HG02981 (cell line): ENCODE data around the gene KIF22.
"Not testable (repeated sequence)": the region's sequence is repeated elsewhere in the genome, so short reads cannot be mapped to it uniquely, and the experiment has no call there.

Experiments
- ATAC-seq: cut with Tn5 transposase; IDR thresholded peaks from one replicate; pipeline ENCODE4 v1.9.1; 2021; ENCODE audit warnings: mild to moderate bottlenecking, moderate library complexity; ENCODE audit not compliant: unreplicated experiment

Gene KIF22

DNA sequence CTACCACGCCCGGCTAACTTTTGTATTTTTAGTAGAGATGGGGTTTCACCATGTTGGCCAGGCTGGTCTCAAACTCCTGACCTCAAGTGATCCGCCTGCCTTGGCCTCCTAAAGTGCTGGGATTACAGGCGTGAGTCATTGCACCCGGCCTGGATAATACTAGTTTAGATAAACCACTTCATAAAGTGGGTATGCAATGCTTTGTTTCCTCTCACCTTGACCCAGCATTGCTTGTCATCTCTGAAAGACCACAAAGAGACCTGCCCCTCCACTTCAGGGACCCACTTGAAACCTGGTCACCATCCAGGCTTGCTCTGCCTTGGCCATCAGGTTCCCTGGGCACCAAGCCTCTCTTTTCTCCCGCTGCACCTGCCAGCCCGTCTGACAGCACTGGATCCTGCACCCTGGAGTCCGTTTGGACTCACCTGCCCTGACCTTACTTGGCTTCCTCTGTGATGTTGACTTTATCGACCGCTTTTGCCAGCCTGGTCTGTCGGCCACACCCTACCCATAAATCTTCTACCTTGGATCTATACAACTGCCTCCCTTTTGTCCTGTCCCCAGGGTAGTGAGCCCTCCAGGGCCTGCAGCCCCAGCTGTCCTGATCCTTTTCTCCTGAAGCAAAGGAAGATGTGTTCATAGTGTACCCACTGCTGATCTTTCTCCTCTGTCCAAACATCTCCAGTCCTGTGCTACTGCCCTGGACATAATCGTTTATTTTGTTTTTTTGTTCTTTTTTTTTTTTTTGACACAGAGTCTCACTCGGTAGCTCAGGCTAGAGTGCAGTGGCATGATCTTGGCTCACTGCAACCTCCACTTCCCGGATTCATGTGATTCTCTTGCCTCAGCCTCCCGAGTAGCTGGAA lies 25.2 kb upstream of the KIF22 start:
- no peak for ATAC-seq

DNA sequence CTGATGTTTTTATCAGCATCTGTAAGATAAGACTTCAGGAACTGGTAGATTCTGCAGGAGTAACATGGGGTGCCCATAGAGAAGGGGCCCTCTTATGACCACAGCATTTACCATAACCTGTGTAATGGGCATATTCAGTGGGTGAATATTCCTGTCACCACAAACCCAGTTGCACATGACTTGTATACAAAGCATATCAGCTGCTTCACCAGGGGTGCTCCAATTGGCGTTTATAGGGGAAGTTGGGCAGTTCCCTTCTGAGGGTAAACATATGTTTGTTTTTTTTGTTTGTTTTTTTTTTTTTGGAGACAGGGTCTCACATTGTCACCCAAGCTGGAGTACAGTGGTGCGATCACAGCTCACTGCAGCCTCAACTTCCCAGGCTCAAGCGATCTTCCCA lies 24.0 kb upstream of the KIF22 start:
- no peak for ATAC-seq

DNA sequence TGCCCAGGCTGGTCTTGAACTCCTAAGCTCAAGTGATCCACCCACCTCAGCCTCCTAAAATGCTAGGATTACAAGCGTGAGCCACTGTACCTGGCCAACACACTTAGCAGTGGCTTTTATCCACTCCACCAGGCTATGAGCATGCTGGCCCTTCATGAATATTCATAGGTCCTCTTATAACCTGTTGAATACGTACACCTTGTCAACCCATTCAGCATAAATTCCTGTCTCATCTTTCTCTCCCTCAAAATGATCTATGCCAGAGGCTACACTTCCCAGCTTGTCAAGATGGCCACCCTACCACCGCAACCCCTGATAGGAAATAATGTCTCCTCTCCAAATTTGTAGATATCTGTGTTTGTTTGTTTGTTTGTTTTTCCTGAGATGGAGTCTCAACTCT lies 23.5 kb upstream of the KIF22 start:
- ATAC-seq: no peak

DNA sequence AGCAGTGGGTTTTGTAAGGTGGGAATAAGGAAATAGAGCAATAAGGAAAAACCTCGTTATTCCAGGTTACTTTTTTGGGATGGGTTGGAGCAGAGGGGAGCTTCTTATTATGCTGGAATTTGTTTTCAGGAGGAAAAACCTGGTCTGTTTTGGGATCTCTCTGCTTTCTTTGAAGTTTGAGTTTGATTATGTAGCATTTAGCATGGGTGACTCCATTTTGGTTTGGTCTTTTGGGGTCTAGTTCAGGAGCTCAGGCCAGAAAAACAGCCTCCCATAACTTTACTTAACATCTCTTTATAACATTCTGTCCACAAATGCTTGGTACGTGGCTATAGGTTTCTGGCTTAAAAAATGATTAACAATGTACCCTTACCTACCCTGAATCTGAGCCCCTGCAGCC lies 21.0 kb upstream of the KIF22 start:
- ATAC-seq: no peak

DNA sequence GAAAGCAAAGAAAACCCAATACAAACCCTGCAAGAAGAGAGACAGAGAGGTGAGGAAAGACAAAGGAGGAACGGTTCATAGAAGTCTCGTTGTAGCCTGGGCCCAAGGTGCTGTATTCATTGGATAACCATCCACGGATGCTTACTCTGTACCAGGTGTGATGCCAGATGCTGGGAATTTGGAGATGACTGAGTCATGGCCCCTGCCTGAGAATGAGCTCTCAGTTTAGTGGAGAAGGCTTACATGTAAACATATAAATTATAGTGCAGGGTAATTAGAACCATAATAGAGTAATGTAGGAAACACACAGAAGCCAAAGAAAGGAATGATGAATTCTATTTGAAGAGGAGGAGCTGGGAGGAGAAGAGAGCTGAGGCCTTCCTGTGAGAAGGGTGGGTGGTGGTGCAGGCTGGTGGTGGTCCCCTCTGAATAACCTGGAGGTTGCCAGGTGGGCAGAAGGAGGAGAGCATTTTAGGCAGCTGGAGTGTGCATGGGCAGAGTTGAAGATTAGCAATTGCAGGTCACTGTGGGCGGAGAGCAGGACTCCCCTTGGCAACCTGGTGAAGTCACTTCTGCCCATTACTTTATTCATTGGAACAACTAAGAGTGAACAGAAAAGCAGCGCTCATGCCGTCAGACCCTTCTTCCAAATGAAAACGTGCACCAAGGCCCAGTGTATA lies 20.2 kb upstream of the KIF22 start:
- ATAC-seq: no peak

DNA sequence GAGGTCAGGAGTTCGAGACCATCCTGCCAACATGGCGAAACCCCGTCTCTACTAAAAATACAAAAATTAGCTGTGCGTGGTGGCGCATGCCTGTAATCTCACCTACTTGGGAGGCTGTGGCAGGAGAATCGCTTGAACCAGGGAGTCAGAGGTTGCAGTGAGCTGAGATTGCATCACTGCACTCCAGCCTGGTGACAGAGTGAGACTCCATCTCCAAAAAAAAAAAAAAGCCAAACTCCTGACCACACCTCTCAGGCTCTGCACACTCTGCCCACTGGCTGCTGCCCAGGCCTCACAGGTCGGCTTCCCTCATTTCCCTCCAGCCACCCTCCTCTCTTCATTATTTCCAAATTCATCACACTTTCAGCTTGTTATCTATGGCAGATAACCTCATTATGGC lies 18.2 kb upstream of the KIF22 start:
- ATAC-seq: not testable (repeated sequence)

DNA sequence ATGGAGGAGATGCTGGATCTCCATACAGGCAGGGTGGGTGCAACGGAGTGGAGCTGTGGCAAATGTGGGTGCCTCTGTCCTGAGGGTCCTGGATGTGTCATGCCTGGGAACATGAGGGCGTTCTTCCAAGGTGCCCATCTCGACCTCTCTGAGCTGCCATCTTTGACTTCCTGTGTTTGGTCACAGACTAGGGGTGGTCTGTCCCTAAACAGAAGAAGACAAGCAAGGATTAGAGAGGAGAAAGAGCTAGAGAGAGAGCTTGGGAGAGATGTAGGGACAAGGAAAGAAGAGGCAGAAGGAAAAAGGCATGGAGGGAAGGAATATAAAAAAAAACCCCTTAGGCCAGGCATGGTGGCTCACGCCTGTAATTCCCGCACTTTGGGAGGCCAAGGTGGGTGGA lies 15.8 kb upstream of the KIF22 start:
- no peak for ATAC-seq

DNA sequence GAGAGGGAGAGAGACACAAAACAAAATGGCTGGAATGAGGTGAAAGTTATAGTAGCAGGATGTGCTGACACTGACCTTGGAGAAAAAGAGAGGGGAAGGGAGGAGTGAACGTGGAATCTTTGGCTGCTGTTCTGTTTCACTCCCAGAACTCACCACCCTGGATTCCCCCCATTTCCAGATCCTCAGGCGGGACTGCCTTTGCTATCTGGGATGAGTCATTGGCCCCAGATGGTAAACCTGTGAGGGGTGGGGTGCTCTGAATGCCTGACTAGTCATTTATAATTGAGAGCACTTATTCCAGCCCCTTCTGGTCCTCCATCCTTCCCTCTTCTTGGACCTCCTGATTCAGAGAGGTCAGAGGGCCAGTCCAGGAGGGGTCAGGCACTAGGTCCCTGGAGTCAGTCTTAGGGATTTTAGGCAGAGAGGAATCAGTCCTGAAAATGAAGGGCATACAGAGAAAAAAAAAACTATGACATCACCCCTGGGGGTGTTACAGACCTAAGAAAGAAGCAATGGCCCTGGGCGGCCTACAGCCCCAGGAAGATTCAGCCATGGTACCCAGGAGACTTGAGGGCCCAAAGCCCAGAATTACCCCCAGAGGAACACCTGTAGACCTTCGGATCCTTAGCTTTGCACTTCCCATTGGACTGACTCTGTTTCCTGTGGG lies 14.7 kb upstream of the KIF22 start:
- no peak for ATAC-seq

DNA sequence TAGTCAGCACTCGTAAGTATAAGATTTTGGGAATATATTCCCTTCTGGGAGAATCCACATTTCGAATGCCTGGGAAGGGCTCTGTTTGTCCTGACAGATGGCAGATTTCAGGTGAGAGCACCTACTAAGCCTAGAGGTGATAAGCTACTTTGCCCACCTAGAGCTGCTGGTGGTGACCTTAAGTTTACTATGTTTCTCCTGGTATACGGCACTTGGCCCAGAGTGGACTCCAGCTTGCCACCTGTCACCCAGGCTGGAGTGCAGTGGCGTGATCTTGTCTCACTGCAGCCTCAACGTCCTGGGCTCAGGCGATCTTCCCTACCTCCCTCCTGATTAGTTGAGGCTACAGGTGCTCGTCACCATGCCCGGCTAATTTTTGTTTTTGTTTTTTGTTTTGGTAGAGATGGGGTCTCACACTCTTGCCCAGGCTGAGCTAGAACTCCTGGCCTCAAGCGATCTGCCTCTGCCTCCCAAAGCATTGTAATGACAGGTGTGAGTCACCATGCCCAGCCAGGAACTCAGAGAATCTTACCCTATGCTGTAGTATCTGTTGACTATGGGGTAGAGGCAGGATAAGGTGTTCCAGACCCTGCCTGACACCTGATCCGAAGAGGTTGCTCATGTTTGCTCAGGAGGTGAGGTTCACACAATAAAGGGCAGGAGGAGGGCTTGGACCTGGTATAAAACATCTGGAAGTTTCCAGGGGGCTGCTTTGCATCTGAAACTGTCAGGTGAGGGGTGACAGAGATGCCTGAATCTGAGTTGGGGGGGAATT lies 12.8 kb upstream of the KIF22 start, which contains the start of gene ZG16:
TSS of gene ZG16 (plus strand) at position 681 of the 775 bp plus-strand sequence. CDS start 1,011 bp downstream, outside the sequence.
- ATAC-seq: no peak

DNA sequence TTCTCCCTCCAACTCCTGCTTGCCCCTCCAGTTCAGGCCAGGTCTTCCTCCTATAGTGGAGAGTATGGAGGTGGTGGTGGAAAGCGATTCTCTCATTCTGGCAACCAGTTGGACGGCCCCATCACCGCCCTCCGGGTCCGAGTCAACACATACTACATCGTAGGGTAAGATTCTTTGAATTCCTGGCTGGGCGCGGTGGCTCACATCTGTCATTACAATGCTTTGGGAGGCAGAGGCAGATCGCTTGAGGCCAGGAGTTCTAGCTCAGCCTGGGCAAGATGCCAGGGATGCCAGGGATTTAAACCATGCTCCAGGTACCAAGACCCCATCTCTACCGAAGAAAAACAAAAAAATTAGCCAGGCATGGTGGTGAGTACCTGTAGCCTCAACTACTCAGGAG lies 11.1 kb upstream of the KIF22 start:
- ATAC-seq: no peak

DNA sequence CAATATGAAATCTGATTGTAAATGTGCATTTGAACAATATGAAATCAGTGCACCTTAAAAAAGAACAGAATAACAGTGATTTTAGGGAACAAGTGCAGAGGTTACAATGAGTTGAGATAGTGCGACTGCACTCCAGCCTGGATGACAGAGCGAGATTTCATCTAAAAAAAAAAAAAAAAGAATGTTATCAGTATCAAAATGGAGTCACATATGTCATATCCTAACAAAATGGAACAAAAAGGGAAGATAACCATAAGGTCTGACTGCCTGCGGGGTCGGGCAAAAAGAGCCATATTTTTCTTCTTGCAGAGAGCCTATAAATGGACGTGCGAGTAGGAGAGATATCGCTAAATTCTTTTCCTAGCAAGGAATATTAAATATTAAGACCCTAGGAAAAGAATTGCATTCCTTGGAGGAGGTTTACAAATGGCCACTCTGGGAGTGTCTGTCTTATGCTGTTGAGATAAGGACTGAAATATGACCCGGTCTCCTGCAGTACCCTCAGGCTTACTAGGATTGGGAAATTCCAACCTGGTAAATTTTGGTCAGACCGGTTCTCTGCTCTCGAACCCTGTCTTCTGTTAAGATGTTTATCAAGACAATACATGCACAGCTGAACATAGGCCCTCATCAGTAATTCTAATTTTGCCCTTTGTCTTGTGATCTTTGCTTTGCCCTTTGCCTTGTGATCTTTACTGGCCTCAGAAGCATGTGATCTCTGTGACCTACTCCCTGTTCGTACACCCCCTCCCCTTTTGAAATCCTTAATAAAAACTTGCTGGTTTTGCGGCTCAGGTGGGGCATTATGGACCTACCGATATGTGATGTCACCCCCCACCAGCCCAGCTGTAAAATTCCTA lies 7.2 kb upstream of the KIF22 start:
- ATAC-seq: not testable (repeated sequence)

DNA sequence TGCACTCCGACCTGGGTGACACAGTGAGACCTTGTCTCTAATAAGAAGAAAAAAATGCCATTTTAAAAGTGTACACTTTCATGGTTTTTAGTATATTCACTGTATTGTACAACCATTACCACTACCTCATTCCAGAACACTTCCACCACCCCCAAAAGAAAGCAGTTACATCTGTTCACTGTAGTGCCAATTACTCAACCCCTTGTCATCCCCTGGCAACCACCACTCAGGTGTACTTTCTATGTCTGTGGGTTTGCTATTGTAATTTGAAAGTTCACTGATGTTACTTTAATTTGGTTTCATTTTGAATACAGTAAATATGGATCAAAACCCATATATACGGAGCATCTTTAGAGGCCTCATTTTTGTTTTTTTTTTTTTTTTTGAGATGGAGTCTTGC lies 6.4 kb upstream of the KIF22 start:
- no peak for ATAC-seq

DNA sequence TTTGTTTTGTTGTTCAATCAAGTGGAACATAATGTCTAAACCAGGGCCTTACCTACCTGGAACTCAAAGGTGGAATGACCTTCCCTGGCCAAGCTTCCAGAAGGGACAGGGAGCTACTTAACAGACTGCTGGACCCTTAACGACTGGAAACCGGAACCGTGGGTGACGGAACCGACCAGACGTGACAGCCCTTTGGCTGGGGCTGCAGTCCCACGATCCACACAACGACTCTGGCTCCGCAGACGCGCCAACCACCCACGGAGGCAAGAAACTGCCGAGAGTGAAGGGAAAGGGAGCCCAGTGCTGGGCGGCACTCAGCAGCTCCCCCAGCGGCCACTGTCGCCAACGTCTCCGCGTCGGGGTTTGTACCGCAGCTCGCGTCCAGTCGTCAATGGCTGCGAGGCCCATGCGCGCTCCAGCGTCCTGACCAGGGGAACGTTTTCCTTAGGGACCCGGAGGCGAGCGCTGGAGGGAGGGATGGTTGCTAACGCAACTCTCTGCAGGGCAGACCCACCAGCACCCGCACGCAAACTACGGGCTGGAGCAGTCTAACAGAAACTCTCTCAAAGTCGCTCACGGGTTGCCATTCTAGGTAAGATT lies 5.5 kb upstream of the KIF22 start:
- ATAC-seq: no peak

DNA sequence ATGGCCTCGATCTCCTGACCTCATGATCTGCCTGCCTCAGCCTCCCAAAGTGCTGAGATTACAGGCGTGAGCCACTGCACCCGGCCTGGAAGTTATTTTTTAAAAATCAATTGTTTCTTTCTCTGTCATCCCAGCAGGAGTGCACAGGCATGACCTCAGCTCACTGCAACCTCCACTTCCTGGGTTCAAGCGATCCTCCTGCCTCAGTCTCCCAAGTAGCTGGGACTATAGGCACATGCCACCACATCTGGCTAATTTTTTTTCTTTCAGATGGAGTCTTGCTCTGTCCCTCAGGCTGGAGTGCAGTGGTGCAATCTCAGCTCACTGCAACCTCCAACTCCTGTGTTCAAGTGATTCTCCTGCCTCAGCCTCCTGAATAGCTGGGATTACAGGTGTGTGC lies 3.4 kb upstream of the KIF22 start:
- not testable (repeated sequence) for ATAC-seq

DNA sequence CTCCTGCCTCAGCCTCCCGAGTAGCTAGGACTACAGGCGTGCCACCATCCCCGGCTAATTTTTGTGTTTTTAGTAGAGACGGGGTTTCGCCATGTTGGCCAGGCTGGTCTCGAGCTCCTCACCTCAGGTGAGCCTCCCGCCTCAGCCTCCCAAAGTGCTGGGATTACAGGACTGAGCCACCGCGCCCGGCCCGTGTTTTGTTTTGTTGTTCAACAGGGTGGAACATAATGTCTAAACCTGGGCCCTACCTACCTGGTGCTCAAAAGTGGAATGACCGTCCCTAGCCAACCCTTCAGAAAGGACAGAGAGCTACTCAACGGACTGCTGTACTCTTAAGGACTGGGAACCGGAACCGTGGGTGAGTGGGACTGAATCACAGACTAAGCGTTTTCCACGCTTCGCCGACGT lies 772 bp upstream of the KIF22 start:
- no peak for ATAC-seq

DNA sequence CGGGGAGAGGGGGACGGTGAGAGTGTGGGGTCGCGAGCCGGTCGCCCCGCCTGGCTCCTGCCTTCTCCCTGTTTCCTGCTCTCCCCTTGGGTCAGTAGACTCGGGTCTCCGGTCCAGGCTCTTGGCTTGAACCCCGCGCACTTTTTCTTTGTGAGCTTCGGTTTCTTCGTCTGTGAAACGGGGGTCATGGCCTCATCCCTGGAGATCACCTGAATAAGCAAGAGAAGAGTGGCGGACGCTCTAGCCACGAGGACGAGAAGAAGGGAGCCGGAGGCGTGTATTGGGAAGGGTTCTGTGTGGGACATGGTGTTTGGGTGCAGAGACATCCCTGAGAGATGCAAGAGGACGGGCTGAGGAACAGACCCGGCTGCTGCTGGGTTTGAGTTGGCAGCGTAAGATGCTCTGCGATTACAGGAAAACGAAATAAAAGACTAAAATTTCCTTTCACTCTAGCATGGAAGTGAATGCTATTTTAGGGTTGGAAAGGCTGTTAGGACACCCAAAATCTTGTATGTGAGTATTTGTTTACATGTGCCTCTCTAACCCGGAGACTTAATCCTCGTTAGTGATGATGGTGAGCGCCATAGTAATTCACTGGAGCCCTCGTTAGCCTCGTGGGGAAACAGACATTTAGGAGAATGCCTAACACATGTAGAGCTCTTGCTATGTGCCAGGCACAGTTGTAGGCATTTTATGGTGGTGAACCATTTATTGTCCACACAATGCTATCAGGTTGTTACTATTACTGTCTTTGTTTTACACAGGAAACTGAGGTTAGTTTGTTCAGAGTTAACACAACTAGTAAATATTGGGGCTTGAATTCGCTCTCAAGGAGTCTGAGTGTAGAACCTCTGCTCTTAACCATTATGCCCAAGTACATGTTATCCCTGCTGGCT lies 646 bp downstream of the KIF22 start:
- ATAC-seq: no peak

DNA sequence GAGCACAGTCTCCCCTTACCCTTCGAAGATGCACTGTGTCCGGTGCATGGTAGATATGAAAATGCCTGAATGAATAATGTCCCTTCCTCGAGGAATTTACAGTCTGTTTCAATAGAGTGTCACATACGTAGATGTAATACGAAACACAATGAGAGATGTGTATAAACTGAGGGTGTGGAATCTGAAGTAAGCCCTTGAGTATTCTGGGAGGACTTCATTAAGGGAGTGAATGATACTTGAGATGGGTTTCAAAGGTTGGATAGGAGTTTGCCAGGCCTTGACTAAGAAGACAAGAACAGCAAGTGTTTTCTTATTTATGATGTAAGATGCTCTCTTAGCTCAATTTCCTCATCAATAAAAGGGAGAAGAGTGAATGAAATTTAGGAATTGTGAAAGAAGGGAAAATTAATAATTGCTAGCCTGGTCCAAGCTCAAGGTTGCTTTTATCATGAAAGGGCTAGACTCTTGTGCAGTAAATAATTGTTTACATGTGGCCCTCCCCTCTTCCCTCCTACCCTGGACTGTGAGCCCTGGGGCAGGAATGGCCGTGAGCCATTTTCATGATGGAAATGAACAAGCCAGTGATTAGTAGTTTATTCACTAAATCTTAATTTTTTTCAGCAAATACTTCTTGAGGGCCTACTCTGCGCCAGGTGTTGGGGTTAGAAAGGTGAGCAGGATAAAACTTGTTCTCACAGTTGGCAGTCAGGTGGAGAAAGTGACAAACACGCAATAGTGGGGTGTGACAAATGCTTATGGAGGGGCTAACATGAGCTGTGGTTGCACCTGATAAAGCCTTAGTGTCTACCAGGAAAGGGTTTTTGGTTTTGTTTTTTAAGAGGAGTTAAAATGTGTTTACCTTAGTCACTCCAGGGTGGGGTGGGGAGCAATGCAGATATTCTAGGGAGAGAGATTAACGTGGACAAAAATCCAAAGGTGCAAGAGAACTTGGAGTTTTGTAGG lies 1.6 kb downstream of the KIF22 start:
- ATAC-seq: no peak
